Chondrocyte (in vitro differentiated cells): ENCODE data around the gene ZNF747. TPM values are rescaled to one million over a fixed set of nuclear protein-coding genes. Genes with fewer than 3 reads are reported as not detected.
"Not testable (repeated sequence)": the region's sequence is repeated elsewhere in the genome, so short reads cannot be mapped to it uniquely, and the experiment has no call there.

ENCODE experiments used
- DNase-seq: peaks from one replicate; pipeline ENCODE4 v3.0.0; 2021; ENCODE audit warnings: mixed read lengths, low spot score
- H3K27ac Mint-ChIP-seq: one replicate; pipeline ENCODE4 v1.8.0; 2021; ENCODE audit warnings: mild to moderate bottlenecking, moderate library complexity, mixed read lengths; ENCODE audit not compliant: unreplicated experiment
- H3K27me3 Mint-ChIP-seq: 2 replicates; pipeline ENCODE4 v1.8.0; 2021; ENCODE audit warnings: low read depth, mixed read lengths
- H3K36me3 Mint-ChIP-seq: 2 replicates; pipeline ENCODE4 v1.8.0; 2021; ENCODE audit warnings: low read depth, mixed read lengths
- H3K4me1 Mint-ChIP-seq: 2 replicates; pipeline ENCODE4 v1.8.0; 2021; ENCODE audit warnings: low read depth, mild to moderate bottlenecking, mixed read lengths
- H3K4me3 Mint-ChIP-seq: one replicate; pipeline ENCODE4 v1.8.0; 2021; ENCODE audit warnings: mild to moderate bottlenecking, moderate library complexity, mixed read lengths; ENCODE audit not compliant: unreplicated experiment
- H3K9me3 Mint-ChIP-seq: 2 replicates; pipeline ENCODE4 v1.8.0; 2021; ENCODE audit warnings: low read depth, mixed read lengths
- CTCF ChIP-seq: fragments of 200-600 bp; sonication (generic); IDR thresholded peaks from 2 replicates; pipeline ENCODE4 v1.5.0; 2021; ENCODE audit warnings: antibody characterized with exemption, mild to moderate bottlenecking, moderate library complexity
- total RNA-seq: library from RNA; stranded (reverse); gene quantifications from 3 replicates; pipeline ENCODE4 v1.2.1, GENCODE V29; 2021

Gene ZNF747
- total RNA-seq, 1 donor from 2014 or later: 6.7 TPM

GRCh38 chr16:30526137-30526822, 8.4 kb downstream of the ZNF747 start, which contains the start of gene ZNF768:
Gene ZNF768, minus strand, starts transcription at chr16:30526566. Its CDS starts 153 bp downstream, at chr16:30526413.
- Mint-ChIP-seq H3K4me1 (peaks cover 23% of the 10 kb centered on the region), H3K36me3 (peaks cover 2% of the 10 kb centered on the region), H3K9me3 (no peaks in the 10 kb centered on the region), H3K4me3 (peak within 1 kb of the TSS; percentile 78), H3K27ac (peak within 1 kb of the TSS; percentile 93), H3K27me3 (no peaks in the 10 kb centered on the region)
- no peak for TF ChIP-seq CTCF
- no peak for DNase-seq

- Mint-ChIP-seq H3K4me1 (peaks cover 23% of the 10 kb centered on the region), H3K4me3 (peak overlapping the region; percentile 78), H3K9me3 (no peaks in the 10 kb centered on the region), H3K27ac (peak overlapping the region; percentile 75), H3K27me3 (no peaks in the 10 kb centered on the region), H3K36me3 (peaks cover 2% of the 10 kb centered on the region)
- DNase-seq: no peak
- no peak for TF ChIP-seq CTCF
Measured at GRCh38 chr16:30525844-30526136, 8.9 kb downstream of the ZNF747 start.

GRCh38 chr16:30524575-30525568, 9.8 kb downstream of the ZNF747 start:
- Mint-ChIP-seq H3K4me1 (peaks cover 23% of the 10 kb centered on the region), H3K27ac (no peak overlapping the region), H3K4me3 (no peak overlapping the region), H3K9me3 (no peaks in the 10 kb centered on the region), H3K36me3 (peaks cover 2% of the 10 kb centered on the region), H3K27me3 (no peaks in the 10 kb centered on the region)
- no peak for DNase-seq
- no peak for TF ChIP-seq CTCF

- Mint-ChIP-seq H3K36me3 (peaks cover 2% of the 10 kb centered on the region), H3K4me3 (no peak overlapping the region), H3K9me3 (no peaks in the 10 kb centered on the region), H3K27ac (no peak overlapping the region), H3K27me3 (no peaks in the 10 kb centered on the region), H3K4me1 (peaks cover 23% of the 10 kb centered on the region)
- no peak for TF ChIP-seq CTCF
- DNase-seq: no peak
Measured at GRCh38 chr16:30523768-30524574, 10.7 kb downstream of the ZNF747 start.

GRCh38 chr16:30522702-30523463, 11.8 kb downstream of the ZNF747 start:
- DNase-seq, H3K27me3 Mint-ChIP-seq, H3K4me3 Mint-ChIP-seq, H3K27ac Mint-ChIP-seq, H3K9me3 Mint-ChIP-seq, H3K36me3 Mint-ChIP-seq: not testable (repeated sequence)
- peaks cover 20% of the 10 kb centered on the region for H3K4me1 Mint-ChIP-seq
